GM10248 (cell line): ENCODE results near the gene BACH2.

Experiments used
- CTCF ChIA-PET: fragments of 300-600 bp; sonication (Branson Sonifier 250); formaldehyde crosslinking; extraction: SDS; loops from one replicate; lab custom pipeline; 2021; ENCODE audit warnings: antibody characterized with exemption; lab: Yijun Ruan, JAX
- POLR2A ChIA-PET: fragments of 350-650 bp; sonication (Branson Sonifier 250); formaldehyde crosslinking; extraction: SDS; loops from one replicate; lab custom pipeline; 2020; ENCODE audit warnings: antibody characterized with exemption; lab: Yijun Ruan, JAX
- DNase-seq: peaks from one replicate; pipeline ENCODE4 v3.0.0; 2012; ENCODE audit errors: extremely low spot score
- CTCF ChIP-seq: IDR thresholded peaks from 2 replicates; pipeline ENCODE4 v1.5.1; 2012; ENCODE audit warnings: mild to moderate bottlenecking, low read depth; ENCODE audit errors: extremely low read depth, missing control alignments, control extremely low read depth

Gene BACH2

GRCh38 chr6:90079560-90080490, 216.8 kb downstream of the BACH2 start:
- ChIA-PET CTCF (no interaction called here), POLR2A (no interaction called here)
- TF ChIP-seq CTCF: no peak
- DNase-seq: no peak

- ChIA-PET CTCF (no interaction called here), POLR2A (no interaction called here)
- no peak for TF ChIP-seq CTCF
- DNase-seq: no peak
Observed at GRCh38 chr6:90078513-90079289, 217.9 kb downstream of the BACH2 start.

- POLR2A ChIA-PET: no interaction called here
- CTCF ChIA-PET: no interaction called here
Observed at GRCh38 chr6:90076511-90077415, 219.9 kb downstream of the BACH2 start.

GRCh38 chr6:90074161-90074850, 222.3 kb downstream of the BACH2 start:
- ChIA-PET POLR2A (no interaction called here), CTCF (no interaction called here)
- no peak for TF ChIP-seq CTCF
- DNase-seq: no peak

More at GRCh38 chr6:90076511-90077415, 219.9 kb downstream of the BACH2 start:
- TF ChIP-seq CTCF: no peak
- no peak for DNase-seq

- ChIA-PET POLR2A (interaction anchor here (0.6 kb wide), 1 partner anchor 428 kb away, joined by 7 read pairs; no protein-coding TSS in a partner anchor), CTCF (interaction anchor here (1.2 to 1.3 kb wide), 3 partner anchors 19 to 85 kb away, joined by 3 to 4 read pairs (median 3); no protein-coding TSS in a partner anchor)
- no peak for DNase-seq
- no peak for TF ChIP-seq CTCF
Observed at GRCh38 chr6:90072935-90073464, 223.6 kb downstream of the BACH2 start.
